HepG2 (cell line): ENCODE results near the gene MRPS2. TPM values are rescaled to one million over a fixed set of nuclear protein-coding genes. Genes with fewer than 3 reads are reported as not detected.

Experiments
- ATRX ChIP-seq: sonication (generic); formaldehyde crosslinking; IDR thresholded peaks from 2 replicates; pipeline ENCODE4 v1.4.0; 2020; ENCODE audit warnings: missing genetic modification reagents, borderline replicate concordance
- ELF3 ChIP-seq: IDR thresholded peaks from 2 replicates; pipeline ENCODE4 v1.6.1; 2016; ENCODE audit warnings: missing genetic modification reagents, missing compliant biosample characterization
- GLI4 ChIP-seq: sonication (generic); formaldehyde crosslinking; IDR thresholded peaks from 2 replicates; pipeline ENCODE4 v1.5.1; 2020; ENCODE audit warnings: missing genetic modification reagents, mild to moderate bottlenecking, moderate library complexity, borderline replicate concordance
- HDAC2 ChIP-seq: sonication (generic); formaldehyde crosslinking; IDR thresholded peaks from 2 replicates; pipeline ENCODE4 v1.4.0; 2020; ENCODE audit warnings: missing genetic modification reagents
- JUND ChIP-seq: sonication (generic); formaldehyde crosslinking; IDR thresholded peaks from 2 replicates; pipeline ENCODE4 v1.8.0; 2022; ENCODE audit warnings: mild to moderate bottlenecking, missing genetic modification reagents
- ZBTB7A ChIP-seq: sonication (generic); formaldehyde crosslinking; IDR thresholded peaks from 2 replicates; pipeline ENCODE4 v1.8.0; 2022; ENCODE audit warnings: mild to moderate bottlenecking, missing genetic modification reagents
- ZMYM4 ChIP-seq: sonication (generic); formaldehyde crosslinking; IDR thresholded peaks from 2 replicates; pipeline ENCODE4 v1.8.1; 2023; ENCODE audit warnings: mild to moderate bottlenecking, missing genetic modification reagents
- ZNF510 ChIP-seq: sonication (generic); formaldehyde crosslinking; IDR thresholded peaks from 2 replicates; pipeline ENCODE4 v1.4.0; 2020; ENCODE audit warnings: low read depth, mild to moderate bottlenecking, missing genetic modification reagents
- ZNF777 ChIP-seq: sonication (generic); formaldehyde crosslinking; IDR thresholded peaks from 2 replicates; pipeline ENCODE4 v1.4.0; 2020; ENCODE audit warnings: missing genetic modification reagents
- polyA plus RNA-seq, 8 experiments: library from polyadenylated mRNA; depleted of rRNA in 3 of 8; stranded (reverse) in 7 of 8; unstranded in 1 of 8; fragments of >200 nt; fragmentation: Illumina TruSeq in 4 of 8; extraction: Trizol in 4 of 8; gene quantifications; 2 replicates each; pipeline versions ENCODE4 v1.2.1 to v1.2.3, GENCODE V29; 2011 to 2016; ENCODE audit warnings: low read depth in 4 of 8, missing spikeins in 1 of 8, mixed read lengths in 1 of 8; ENCODE audit not compliant: insufficient read depth in 1 of 8
- total RNA-seq, 5 experiments: library from RNA; depleted of rRNA; stranded (reverse); fragments of >200 nt; fragmentation: Illumina TruSeq; extraction: Trizol; gene quantifications; 2 replicates each; pipeline ENCODE4 v1.2.3, GENCODE V29; 2016; ENCODE audit warnings: low read depth in 1 of 5
- TF ChIP-seq, protein P1 (sequence below): sonication (generic); formaldehyde crosslinking; IDR thresholded peaks from 2 replicates; pipeline ENCODE4 v1.5.1; 2020; ENCODE audit warnings: mild to moderate bottlenecking, moderate library complexity, missing genetic modification reagents
- TF ChIP-seq, protein P2 (sequence below): sonication (generic); formaldehyde crosslinking; IDR thresholded peaks from 2 replicates; pipeline ENCODE4 v1.5.0; 2020; ENCODE audit warnings: mild to moderate bottlenecking, missing genetic modification reagents
- TF ChIP-seq, protein P3 (sequence below): sonication (generic); formaldehyde crosslinking; IDR thresholded peaks from 2 replicates; pipeline ENCODE4 v1.4.0; 2020; ENCODE audit warnings: missing genetic modification reagents
- TF ChIP-seq, protein P4 (sequence below): IDR thresholded peaks from 2 replicates; pipeline ENCODE4 v1.6.1; 2016; ENCODE audit warnings: missing compliant biosample characterization, missing genetic modification reagents, borderline replicate concordance
- TF ChIP-seq, protein P5 (sequence below): sonication (generic); formaldehyde crosslinking; conservative IDR thresholded peaks from 2 replicates; pipeline ENCODE4 v1.4.0; 2020; ENCODE audit warnings: missing genetic modification reagents
- TF ChIP-seq, protein P6 (sequence below): sonication (generic); formaldehyde crosslinking; IDR thresholded peaks from 2 replicates; pipeline ENCODE4 v1.5.0; 2020; ENCODE audit warnings: mild to moderate bottlenecking, missing genetic modification reagents, borderline replicate concordance

Gene MRPS2
- total and polyA plus RNA-seq, 2 of the 13 experiments (the other 11 are each of a cell fraction or from before 2014, with no cell fraction given): 44.4 to 86.7 TPM

DNA sequence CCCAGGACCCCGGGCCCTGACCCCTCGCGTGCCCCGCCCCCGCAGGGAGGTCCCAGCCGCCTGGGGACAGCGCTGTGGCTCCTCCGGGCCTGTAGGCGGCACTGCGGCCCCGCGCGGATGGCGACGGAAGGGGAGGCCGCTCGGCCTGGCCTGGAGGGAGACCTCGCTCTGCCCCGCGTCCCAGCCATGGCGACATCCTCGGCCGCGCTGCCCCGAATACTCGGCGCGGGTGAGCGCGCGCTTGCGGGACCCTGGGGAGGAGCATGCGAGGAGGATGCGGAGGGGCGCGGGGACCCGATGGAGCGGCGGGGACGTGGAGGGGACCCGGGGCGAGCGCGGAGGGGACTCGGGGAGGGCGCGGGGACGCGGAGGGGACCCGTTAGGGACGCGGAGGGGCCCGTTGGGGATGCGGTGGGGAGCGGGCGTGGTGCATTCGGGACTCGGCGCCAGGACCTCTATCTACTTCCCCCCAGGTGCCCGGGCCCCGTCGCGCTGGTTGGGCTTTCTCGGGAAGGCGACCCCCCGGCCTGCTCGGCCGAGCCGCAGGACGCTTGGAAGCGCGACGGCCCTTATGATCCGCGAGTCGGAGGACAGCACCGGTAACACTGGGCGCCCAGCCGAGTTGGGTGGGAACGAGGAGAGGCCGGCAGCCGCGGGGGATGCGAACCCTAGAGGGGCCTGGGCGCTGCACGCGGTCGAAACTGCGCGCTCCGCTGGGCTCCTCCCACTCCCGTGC is at the start of gene MRPS2 (continued):
- TF ChIP-seq, protein P1, sequence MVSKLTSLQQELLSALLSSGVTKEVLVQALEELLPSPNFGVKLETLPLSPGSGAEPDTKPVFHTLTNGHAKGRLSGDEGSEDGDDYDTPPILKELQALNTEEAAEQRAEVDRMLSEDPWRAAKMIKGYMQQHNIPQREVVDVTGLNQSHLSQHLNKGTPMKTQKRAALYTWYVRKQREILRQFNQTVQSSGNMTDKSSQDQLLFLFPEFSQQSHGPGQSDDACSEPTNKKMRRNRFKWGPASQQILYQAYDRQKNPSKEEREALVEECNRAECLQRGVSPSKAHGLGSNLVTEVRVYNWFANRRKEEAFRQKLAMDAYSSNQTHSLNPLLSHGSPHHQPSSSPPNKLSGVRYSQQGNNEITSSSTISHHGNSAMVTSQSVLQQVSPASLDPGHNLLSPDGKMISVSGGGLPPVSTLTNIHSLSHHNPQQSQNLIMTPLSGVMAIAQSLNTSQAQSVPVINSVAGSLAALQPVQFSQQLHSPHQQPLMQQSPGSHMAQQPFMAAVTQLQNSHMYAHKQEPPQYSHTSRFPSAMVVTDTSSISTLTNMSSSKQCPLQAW (CRISPR knock-in tag): no peak
- no peak; the same call in 1 of the 2 replicates for TF ChIP-seq GLI4 (CRISPR knock-in tag)
- TF ChIP-seq, protein P2, sequence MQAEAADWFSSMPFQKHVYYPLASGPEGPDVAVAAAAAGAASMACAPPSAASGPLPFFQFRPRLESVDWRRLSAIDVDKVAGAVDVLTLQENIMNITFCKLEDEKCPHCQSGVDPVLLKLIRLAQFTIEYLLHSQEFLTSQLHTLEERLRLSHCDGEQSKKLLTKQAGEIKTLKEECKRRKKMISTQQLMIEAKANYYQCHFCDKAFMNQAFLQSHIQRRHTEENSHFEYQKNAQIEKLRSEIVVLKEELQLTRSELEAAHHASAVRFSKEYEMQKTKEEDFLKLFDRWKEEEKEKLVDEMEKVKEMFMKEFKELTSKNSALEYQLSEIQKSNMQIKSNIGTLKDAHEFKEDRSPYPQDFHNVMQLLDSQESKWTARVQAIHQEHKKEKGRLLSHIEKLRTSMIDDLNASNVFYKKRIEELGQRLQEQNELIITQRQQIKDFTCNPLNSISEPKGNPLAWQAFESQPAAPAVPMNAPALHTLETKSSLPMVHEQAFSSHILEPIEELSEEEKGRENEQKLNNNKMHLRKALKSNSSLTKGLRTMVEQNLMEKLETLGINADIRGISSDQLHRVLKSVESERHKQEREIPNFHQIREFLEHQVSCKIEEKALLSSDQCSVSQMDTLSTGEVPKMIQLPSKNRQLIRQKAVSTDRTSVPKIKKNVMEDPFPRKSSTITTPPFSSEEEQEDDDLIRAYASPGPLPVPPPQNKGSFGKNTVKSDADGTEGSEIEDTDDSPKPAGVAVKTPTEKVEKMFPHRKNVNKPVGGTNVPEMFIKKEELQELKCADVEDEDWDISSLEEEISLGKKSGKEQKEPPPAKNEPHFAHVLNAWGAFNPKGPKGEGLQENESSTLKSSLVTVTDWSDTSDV (CRISPR knock-in tag): peak; percentile 83; the same call in 1 of the 2 replicates
- TF ChIP-seq HDAC2 (CRISPR knock-in tag): peak; percentile 68
- TF ChIP-seq, protein P3, sequence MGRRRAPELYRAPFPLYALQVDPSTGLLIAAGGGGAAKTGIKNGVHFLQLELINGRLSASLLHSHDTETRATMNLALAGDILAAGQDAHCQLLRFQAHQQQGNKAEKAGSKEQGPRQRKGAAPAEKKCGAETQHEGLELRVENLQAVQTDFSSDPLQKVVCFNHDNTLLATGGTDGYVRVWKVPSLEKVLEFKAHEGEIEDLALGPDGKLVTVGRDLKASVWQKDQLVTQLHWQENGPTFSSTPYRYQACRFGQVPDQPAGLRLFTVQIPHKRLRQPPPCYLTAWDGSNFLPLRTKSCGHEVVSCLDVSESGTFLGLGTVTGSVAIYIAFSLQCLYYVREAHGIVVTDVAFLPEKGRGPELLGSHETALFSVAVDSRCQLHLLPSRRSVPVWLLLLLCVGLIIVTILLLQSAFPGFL: no peak
- TF ChIP-seq, protein P4, sequence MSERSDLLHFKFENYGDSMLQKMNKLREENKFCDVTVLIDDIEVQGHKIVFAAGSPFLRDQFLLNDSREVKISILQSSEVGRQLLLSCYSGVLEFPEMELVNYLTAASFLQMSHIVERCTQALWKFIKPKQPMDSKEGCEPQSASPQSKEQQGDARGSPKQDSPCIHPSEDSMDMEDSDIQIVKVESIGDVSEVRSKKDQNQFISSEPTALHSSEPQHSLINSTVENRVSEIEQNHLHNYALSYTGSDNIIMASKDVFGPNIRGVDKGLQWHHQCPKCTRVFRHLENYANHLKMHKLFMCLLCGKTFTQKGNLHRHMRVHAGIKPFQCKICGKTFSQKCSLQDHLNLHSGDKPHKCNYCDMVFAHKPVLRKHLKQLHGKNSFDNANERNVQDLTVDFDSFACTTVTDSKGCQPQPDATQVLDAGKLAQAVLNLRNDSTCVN (CRISPR knock-in tag): peak; percentile 47; the same call in 1 of the 2 replicates
- TF ChIP-seq ATRX (CRISPR knock-in tag): no peak
- TF ChIP-seq ZNF777: peak; percentile 32; the same call in 1 of the 2 replicates
- TF ChIP-seq, protein P5, sequence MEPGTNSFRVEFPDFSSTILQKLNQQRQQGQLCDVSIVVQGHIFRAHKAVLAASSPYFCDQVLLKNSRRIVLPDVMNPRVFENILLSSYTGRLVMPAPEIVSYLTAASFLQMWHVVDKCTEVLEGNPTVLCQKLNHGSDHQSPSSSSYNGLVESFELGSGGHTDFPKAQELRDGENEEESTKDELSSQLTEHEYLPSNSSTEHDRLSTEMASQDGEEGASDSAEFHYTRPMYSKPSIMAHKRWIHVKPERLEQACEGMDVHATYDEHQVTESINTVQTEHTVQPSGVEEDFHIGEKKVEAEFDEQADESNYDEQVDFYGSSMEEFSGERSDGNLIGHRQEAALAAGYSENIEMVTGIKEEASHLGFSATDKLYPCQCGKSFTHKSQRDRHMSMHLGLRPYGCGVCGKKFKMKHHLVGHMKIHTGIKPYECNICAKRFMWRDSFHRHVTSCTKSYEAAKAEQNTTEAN (CRISPR knock-in tag): 0 out of 2 replicates have a peak, but pooled peaks have one; percentile 36
- 0 out of 2 replicates have a peak, but pooled peaks have one; percentile 57 for TF ChIP-seq ELF3 (CRISPR knock-in tag)
- TF ChIP-seq ZNF510 (CRISPR knock-in tag): no peak
- TF ChIP-seq, protein P6, sequence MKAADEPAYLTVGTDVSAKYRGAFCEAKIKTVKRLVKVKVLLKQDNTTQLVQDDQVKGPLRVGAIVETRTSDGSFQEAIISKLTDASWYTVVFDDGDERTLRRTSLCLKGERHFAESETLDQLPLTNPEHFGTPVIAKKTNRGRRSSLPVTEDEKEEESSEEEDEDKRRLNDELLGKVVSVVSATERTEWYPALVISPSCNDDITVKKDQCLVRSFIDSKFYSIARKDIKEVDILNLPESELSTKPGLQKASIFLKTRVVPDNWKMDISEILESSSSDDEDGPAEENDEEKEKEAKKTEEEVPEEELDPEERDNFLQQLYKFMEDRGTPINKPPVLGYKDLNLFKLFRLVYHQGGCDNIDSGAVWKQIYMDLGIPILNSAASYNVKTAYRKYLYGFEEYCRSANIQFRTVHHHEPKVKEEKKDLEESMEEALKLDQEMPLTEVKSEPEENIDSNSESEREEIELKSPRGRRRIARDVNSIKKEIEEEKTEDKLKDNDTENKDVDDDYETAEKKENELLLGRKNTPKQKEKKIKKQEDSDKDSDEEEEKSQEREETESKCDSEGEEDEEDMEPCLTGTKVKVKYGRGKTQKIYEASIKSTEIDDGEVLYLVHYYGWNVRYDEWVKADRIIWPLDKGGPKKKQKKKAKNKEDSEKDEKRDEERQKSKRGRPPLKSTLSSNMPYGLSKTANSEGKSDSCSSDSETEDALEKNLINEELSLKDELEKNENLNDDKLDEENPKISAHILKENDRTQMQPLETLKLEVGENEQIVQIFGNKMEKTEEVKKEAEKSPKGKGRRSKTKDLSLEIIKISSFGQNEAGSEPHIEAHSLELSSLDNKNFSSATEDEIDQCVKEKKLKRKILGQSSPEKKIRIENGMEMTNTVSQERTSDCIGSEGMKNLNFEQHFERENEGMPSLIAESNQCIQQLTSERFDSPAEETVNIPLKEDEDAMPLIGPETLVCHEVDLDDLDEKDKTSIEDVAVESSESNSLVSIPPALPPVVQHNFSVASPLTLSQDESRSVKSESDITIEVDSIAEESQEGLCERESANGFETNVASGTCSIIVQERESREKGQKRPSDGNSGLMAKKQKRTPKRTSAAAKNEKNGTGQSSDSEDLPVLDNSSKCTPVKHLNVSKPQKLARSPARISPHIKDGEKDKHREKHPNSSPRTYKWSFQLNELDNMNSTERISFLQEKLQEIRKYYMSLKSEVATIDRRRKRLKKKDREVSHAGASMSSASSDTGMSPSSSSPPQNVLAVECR: peak; percentile 18; the same call in 1 of the 2 replicates
- TF ChIP-seq JUND: no peak
- TF ChIP-seq ZMYM4 (CRISPR knock-in tag): peak; percentile 90
- peak; percentile 92 for TF ChIP-seq ZBTB7A (CRISPR knock-in tag)
